NCI-H1436 (cell line): ENCODE data around the gene CFAP141.
A peak's percentile ranks its signal among the peaks of the same experiment; 100 is the strongest.
"Not testable (repeated sequence)": the region's sequence is repeated elsewhere in the genome, so short reads cannot be mapped to it uniquely, and the experiment has no call there.

Experiments used
- DNase-seq: peaks from one replicate; lab custom pipeline; 2025; lab: John Stamatoyannopoulos, UW

The CFAP141 gene

DNA sequence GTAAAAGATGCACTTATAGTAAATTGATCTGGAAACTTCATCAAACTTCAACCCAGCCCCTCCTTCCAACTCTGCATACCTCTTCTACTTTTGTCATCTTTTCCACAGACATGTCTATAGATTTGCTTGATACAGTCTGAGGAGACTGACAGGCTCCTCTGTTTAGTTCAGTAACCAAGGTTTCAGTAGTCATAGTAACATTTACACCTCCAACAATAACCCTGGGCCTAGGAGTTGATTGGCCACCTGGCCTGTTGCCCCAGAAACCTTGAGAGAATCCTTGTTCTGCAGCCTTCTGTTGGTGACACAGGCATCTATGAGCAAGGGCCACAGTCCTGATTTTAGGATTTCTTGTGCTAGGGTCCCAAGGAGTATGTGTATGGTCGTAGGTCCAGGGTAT, at the start of gene CFAP141:
TSS of gene CFAP141 (minus strand) at position 138 of the 400 bp plus-strand sequence. CDS start at position 112, 26 bp downstream.
- DNase-seq = no peak

DNA sequence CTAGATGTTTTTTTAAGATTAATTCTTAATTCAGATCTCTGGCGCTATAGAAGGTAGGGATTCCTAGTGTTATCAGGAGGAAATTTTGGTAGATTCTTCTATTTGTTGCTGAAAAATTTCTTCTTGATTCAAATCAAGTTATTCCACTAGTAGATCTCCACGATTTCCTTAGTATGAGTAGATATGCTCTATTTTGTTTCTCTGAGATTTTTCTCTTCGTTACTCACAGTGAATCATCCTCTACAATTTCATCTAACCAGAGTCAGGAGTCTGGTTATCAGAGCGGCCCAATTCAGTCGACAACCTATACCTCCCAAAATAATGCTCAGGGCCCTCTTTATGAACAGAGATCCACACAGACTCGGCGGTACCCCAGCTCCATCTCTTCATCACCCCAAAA, 47.5 kb upstream of the CFAP141 start:
- no peak for DNase-seq

DNA sequence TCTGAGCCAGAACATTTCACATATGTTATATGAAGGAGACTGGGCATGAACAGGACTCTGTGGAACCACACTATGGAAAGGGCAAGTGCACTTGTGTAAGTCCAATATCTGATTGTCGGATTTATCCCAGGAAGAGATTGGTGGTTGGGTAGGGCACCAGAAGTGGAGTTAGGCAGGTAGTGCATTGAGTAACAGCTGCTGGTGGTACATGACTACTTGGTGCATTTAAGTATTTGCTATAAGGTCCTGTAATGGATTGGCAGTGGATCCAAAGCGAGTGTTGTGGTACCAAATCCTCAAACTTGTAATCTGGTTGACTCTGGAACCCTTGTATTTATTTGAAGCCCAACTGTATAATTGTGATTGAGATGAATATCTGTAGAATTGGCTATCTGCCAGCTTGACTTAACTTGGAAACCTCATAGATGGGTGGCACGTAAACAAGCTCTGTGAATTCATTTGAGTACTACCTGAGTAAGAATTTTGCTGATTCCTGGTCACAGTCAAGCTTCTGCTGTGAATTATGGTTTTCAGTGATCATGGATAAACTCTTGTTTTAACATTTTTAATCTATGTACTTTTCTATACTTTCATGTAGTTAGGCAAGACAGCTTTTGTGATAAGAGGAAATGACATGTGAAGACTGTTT, 35.7 kb upstream of the CFAP141 start:
- DNase-seq = no peak

DNA sequence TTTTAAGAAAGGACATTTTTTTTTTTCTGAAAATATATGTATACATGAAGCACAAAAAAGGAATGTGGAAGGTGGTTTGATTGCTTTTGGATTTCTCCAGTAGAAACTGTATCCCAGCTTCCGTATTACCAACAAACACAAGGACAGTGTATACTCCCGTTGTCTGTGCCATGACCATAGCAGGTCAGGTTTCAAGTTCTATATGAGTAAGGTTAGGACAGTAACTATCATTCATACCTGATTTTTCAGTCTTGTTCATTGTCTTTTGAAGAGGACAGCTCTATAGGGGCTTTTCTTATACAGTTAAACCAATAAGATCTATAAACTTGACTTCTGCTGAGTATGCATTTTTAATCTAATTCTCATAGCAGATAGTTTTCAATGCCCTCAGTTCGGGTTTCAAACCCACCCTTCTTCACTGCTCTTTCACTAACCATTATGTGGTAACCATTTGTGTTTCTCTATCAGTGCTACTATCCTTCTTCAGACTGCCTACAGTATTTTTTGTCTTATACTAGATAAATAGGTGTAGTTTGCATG, 34.2 kb upstream of the CFAP141 start:
- no peak for DNase-seq

DNA sequence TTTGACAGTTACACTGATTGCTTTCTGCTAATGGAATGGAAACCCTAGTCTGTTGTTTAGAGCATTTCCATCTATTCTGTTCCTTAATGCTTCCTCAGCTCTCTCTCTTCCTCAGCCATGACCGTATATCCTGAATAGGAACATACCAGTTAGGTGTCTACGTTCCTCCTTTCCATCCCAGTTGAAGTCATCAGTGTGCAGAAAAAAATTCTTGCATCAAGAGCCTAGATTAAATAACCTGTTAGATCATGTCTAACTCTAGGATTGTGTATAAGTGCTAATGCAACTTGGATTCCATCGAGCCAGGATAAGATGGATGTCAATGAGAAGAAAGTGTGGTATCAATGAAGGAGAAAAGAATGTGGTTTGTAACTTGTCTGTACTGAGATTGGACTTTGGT, 33.4 kb upstream of the CFAP141 start:
- DNase-seq = no peak

DNA sequence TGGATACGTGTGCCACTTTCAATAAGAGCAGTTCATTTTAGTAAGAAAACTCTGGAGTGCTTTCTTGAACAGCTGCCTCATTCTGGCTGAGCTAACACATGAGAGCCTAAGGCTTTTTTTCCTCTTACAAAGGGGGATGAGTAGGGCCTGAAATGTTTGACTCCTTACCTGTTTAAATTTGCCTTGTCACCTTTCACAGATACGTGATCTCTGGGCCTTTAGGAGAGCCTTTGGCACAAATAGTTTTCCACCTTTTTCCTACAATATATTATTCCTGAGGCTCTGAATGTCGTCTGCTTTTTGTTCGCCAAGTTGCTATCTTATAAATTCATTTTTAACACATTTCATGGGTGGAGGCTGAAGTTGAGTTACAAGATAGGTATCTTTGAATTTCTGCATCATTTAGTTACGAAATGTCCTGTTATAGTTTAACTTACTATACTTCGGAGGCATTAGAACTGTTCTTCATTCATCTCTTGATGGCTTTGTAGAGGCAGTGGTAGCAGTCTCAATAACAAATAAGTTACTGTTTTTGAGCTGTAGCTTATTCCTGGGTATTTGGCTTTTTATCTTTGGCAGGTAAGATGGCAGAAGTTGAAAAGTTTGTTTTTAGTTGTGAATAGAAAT, 31.9 kb upstream of the CFAP141 start:
- no peak for DNase-seq

DNA sequence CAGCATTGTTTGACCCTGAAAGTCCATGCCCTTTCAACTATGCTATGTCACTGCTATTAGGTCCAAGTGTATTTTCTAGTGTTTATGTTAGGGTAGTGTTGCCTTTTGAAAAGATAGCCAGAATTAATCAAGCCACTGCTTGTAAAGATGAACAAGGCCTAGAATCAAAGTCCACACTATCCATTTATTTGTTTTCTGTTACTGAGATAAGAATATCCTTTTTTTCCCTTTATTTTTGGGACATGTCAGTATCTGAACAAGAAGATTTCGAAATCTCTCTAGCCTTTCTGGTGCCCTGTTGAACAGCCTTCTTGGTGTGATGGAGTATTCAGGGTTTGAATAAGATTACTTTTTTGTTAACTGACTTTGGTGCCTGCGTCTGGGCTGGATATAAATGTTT, 31.3 kb upstream of the CFAP141 start:
- no peak for DNase-seq

DNA sequence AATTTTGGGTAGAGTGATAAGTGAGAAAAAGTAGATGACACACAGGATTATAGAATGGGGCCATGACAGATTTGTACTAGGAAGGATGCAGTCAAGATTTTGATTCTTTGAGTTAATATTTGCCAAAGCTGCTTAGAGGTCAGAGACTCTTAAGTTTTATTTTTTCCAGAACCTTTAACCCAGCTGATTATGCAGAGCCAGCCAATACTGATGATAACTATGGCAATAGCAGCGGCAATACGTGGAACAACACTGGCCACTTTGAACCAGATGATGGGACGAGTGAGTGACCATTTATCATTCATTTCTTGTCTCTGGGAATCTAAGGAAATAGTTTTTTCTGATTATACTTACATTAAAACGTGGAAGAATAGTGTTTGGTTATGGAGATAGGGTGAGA, 30.7 kb upstream of the CFAP141 start:
- DNase-seq = no peak

DNA sequence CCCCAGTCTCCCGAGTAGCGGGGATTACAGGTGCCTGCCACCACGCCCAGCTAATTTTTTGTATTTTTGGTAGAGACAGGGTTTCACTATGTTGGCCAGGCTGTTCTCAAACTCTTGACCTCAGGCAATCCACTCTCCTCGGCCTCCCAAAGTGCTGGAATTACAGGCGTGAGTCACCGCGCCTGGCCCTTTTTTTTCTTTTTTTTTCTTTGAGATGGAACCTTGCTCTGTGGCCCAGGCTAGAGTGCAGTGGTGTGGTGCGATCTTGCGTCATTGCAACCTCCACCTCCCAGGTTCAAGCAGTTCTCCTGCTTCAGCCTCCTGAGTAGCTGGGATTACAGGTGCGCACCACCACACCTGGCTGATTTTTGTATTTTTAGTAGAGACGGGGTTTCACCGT, 27.0 kb upstream of the CFAP141 start:
- not testable (repeated sequence) for DNase-seq

DNA sequence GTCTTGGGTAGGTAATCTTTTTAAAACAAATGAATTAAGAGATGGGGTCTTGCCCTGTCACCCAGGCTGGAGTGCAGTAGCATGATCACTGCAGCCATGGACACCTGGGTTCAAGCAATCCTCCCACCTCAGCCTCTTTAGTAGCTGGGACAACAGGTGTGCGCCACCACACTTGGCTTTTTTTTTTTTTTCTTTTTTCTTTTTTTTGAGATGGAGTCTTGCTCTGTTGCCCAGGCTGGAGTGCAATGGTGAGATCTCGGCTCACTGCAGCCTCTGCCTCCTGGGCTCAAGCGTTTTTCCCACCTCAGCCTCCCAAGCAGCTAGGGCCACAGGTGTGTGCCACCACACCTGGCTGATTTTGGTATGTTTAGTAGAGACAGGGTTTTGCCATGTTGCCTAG, 25.0 kb upstream of the CFAP141 start:
- not testable (repeated sequence) for DNase-seq

DNA sequence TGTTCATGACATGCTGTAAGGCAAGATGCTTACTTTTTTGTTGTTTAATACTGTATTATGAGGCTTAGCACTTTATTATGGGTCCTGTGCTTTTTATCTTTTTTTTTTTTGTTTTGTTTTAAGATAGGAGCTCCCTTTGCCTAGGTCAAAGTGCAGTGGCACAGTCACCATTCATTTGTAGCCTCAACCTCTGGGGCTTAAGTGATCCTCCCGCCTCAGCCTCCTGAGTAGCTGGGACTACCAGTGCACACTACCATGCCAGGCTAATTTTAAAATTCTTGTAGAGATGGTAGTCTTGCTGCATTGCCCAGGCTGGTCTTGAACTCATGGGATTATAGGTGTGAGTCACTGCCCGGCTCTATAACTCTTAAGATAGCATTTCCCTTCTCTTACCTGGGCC, 19.2 kb upstream of the CFAP141 start:
- no peak for DNase-seq

DNA sequence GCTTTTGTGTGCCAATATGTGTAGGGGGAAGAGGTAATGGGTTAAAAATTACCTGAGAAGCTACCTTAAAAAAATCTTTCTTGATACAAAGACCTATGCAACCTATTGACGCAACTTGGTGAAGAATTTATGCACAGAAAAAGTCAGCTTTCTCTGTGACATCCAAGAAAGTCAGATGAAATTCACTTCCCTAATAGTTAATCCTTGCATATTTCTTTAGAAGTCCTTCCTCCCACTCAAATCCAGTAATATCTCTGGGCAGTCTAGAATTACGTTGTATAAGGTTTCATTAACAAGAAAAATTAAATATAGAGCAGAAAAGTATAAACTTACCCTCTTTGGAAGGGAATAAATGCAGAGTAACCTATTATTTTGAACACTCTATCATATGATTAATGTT, 17.5 kb upstream of the CFAP141 start:
- no peak for DNase-seq

DNA sequence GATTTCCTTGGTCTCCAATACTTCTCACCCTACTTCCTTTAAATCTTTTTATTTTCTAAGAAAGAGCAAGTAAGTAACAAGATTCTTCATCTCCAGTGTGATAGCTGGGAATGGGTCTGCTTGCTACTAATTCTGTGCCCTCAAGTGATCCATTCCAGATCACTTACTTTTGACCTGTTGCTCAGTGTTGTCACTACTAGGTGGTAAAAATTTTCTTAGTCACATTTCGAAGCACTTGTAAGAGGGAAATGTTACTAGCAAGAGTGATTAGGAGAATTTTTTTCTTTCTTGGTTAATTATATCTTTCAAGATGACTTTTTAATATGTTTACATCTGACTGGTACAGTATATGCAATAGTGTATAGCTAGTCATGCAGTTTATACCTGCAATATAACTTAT, 16.8 kb upstream of the CFAP141 start:
- no peak for DNase-seq

DNA sequence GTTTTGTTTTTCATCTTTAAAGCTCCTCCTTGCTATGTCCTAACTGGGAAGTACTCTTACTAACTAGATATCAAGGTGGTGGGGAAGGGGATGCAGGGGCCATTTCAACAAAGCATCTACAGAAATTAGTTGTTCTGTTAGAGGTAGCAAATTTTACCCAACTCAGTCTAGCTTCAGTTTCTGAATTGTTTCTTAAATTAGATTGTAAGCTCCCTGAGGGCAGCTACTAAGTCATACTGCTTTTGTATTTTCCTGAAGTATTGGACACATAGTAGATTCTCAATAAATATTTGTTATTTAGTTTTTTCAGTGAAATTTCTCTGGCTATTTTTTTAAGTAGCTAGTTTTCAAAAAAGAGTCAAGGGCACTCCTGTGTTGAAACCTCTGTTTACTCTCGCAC, 16.4 kb upstream of the CFAP141 start:
- DNase-seq = no peak

DNA sequence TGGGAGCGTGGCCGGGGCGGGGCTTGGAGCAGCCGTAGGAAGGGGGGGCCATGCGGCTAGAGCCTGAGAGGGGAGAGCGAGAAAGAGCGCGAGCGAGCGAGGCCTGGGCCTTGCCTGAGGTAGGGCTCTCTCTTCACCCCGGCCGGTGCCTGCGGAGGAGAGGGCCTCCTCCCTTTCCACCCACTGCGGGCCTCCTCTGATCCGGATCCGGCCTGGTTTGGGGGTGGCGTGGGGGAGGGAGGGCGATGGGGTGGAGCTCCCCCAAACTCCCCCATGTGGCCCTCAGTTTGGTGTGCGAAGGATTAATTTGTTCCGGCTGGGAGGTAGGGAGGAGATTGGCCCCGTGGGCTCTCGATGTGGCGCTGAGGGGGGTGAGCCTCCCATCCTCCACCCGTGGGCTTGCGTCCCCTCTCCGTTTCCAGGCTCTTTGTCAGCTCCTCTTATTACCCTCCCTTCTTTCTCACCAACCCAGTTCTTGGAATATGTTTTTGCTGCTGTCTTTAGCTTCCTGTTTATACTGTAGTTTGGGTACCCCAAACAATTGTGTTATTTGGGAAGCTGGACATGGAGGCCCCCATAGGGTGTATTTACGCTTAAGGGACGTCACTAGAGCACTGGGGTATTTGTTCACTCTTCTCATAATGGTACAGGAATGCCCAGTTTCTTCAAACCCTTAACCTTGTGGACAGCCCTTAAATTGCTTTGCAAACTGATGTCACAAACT, 15.3 kb upstream of the CFAP141 start:
- no peak for DNase-seq

DNA sequence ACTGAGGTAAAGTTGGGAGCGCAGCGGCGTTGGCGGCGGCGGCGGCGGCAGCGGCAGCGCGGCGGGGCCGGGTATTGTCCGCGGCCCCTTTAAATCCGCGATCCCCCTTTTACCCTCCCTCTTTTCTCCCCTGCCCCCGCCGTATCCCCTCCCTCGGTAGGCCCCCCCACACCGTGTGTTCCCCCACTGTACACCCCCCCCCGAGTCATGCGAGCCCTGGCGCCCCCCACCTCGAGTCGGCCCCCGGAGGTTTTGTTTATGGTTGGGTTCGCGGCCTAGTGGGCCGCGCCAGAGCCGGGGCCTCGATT, 14.8 kb upstream of the CFAP141 start:
- peak; percentile 51 for DNase-seq

DNA sequence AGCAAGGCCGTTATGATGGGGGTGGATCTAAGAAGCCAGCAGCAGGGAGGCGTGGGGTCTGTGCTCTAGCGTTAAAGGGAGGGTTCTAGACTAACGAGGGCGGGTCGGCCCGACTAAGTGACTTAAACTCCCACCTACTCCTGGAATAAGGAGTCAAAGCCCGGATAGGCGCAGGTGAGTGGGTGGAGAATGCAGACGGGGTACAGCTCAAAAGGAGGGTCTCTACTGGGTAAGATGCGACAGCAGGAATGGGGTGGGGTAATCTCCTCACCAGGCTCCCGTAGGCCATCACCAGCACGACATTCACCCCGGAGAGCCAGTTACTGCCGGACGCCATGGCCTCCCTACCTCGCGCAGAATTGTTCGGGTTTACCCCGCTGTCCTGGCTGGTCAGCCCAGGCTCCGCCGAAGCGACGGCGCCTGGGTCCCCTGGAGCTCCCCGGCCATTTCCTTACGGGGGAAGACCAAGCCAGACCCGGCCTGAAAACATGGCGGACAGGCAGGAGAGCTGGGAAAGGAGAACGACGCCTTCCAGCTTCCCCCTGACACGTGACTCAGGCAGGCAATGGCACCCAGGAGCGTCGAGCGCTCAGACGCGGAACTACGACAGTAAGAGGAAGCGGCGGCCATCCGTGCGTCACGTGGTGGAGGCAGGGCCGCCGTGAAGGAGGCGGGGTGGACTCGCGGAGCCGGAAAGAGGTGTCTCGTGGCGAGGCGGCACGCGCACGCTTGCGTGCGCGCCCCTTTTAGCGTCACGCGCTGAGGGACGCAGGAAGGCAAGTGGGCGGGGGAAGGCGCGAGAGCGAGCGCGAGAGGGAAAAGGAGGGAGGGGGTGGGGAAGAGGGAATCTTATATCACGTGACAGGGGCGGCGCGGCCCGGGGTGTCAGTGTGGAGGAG, 14.2 kb upstream of the CFAP141 start, which contains the start of gene UBAP2L:
TSS of gene UBAP2L (plus strand) at position 885 of the 899 bp plus-strand sequence. CDS start 4,169 bp downstream, outside the sequence.
- peak; percentile 99 for DNase-seq

DNA sequence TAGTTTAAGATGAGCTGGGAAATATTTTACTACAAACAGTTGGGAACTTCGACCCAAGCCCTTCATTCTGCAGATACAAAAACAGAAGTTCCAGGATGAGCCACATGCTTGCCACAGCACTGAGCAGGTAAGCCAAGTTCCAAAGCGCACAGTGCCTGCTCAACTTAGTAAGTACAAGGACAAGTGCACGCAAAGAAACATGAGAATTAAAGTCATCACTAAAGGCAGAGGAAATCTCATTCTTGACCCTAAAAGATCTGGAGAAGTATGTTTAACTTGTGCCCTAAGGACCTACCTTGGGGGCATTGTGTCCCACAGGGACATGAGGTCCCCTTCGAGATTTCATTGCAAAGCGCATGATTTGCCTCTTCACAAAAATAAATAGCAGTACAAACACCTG, 13.4 kb upstream of the CFAP141 start:
- no peak for DNase-seq

DNA sequence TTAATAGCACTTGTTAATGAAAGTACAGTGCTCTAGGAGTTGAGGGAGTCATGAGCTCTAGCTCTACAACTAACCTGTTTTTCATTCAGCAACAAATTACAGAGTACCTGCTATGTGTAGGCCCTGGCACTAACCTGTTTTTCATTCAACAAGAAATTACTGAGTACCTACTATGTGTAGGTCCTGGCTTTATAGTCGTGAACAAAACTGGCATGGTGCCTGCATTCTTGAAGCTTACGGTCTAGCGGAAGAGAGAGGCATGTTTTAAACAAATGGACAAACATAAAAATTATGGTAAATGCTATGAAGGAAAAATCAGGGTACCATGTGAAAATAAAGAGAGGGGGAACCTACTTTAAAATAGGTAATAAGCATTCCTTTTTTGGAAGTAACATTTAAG, 12.4 kb upstream of the CFAP141 start:
- DNase-seq = no peak

DNA sequence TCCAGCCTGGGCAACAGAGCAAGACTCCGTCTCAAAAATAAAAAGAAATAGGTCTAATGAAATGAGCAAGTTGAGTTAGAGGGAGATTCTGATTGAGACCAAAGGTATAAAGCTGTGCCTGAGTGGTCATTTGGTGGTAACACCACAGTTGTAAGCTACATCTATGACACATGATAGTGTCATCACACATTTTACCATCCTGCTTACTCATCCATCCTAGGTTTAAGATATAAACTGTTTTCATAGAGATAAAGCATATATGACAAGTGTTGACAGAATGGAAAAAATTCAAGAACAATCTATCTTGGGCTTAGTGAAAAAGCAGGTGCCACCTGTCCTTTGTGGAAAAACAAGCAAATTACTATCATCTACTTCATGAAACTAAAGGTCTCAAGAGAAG, 7.1 kb upstream of the CFAP141 start:
- DNase-seq = no peak

DNA sequence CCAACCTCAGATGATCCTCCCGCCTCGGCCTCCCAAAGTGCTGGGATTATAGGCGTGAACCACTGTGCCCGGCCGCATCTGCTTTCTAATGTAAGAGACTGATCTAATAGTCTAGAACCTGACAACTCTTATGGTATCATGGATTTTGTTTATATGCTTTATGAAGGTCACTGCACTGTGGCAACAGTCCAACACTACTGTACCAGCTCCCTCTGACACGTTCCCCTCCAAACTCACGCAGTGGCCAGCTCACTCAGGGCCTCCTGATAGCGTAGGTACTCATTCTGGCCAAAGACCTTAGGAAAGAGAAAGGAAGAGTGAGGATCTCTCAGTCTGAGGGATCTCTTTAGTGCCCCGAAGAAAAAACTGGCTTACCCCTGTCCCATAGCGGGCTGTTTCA, 6.0 kb upstream of the CFAP141 start:
- no peak for DNase-seq
